Measurements from ENCODE around the gene SDR42E1.
A peak's percentile ranks its signal among the peaks of the same experiment; 100 is the strongest.

SDR42E1 gene

GRCh38 chr16:81940781-81941560, 70.3 kb downstream of the SDR42E1 start:
- no peak overlapping the region for H3K27ac ChIP-seq
- no peak overlapping the region for H3K9ac ChIP-seq
- H3K4me1 ChIP-seq (ENCODE audit: low read depth, poor library complexity, severe bottlenecking), result no peaks in the 10 kb centered on the region
- no peaks in the 10 kb centered on the region for H4K20me1 ChIP-seq (ENCODE audit: insufficient read depth)
- no peaks in the 10 kb centered on the region for H3K27me3 ChIP-seq (ENCODE audit: insufficient read depth, low read depth)
- H3K79me2 ChIP-seq (ENCODE audit: insufficient read depth, low read depth), result no peaks in the 10 kb centered on the region
- no peak overlapping the region for H3K4me2 ChIP-seq
- TF ChIP-seq, protein P1, sequence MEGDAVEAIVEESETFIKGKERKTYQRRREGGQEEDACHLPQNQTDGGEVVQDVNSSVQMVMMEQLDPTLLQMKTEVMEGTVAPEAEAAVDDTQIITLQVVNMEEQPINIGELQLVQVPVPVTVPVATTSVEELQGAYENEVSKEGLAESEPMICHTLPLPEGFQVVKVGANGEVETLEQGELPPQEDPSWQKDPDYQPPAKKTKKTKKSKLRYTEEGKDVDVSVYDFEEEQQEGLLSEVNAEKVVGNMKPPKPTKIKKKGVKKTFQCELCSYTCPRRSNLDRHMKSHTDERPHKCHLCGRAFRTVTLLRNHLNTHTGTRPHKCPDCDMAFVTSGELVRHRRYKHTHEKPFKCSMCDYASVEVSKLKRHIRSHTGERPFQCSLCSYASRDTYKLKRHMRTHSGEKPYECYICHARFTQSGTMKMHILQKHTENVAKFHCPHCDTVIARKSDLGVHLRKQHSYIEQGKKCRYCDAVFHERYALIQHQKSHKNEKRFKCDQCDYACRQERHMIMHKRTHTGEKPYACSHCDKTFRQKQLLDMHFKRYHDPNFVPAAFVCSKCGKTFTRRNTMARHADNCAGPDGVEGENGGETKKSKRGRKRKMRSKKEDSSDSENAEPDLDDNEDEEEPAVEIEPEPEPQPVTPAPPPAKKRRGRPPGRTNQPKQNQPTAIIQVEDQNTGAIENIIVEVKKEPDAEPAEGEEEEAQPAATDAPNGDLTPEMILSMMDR (conservative IDR thresholded peaks at IDR 0.05; ENCODE audit: low read depth, low read length), result peak; percentile 67
- H3K36me3 ChIP-seq (ENCODE audit: insufficient read depth), result no peaks in the 10 kb centered on the region
- no peak overlapping the region for H2AFZ ChIP-seq (ENCODE audit: low read depth)
- no peak overlapping the region for H3K4me3 ChIP-seq (IDR thresholded peaks at IDR 0.05; ENCODE audit: insufficient read depth, low read depth, low read length)

- Histone ChIP-seq H3K4me3 (IDR thresholded peaks at IDR 0.05; ENCODE audit: insufficient read depth, low read depth, low read length) (no peak overlapping the region), H3K4me2 (no peak overlapping the region), H4K20me1 (ENCODE audit: insufficient read depth) (no peaks in the 10 kb centered on the region), H3K27me3 (ENCODE audit: insufficient read depth, low read depth) (no peaks in the 10 kb centered on the region), H3K27ac (no peak overlapping the region), H3K79me2 (ENCODE audit: insufficient read depth, low read depth) (no peaks in the 10 kb centered on the region), H3K36me3 (ENCODE audit: insufficient read depth) (no peaks in the 10 kb centered on the region), H3K9ac (no peak overlapping the region), H2AFZ (ENCODE audit: low read depth) (no peak overlapping the region), H3K4me1 (ENCODE audit: low read depth, poor library complexity, severe bottlenecking) (no peaks in the 10 kb centered on the region)
- TF ChIP-seq, protein P1 (conservative IDR thresholded peaks at IDR 0.05; ENCODE audit: low read depth, low read length), result no peak
Measured at GRCh38 chr16:81939164-81940056, 71.9 kb downstream of the SDR42E1 start.
